GM19397 (cell line): ENCODE data around the gene CKAP2L.
"Not testable (repeated sequence)": the region's sequence is repeated elsewhere in the genome, so short reads cannot be mapped to it uniquely, and the experiment has no call there.

Experiments used
- ATAC-seq: cut with Tn5 transposase; IDR thresholded peaks from one replicate; pipeline ENCODE4 v1.9.1; 2021; ENCODE audit warnings: mild to moderate bottlenecking, moderate library complexity; ENCODE audit not compliant: unreplicated experiment

Gene CKAP2L

DNA sequence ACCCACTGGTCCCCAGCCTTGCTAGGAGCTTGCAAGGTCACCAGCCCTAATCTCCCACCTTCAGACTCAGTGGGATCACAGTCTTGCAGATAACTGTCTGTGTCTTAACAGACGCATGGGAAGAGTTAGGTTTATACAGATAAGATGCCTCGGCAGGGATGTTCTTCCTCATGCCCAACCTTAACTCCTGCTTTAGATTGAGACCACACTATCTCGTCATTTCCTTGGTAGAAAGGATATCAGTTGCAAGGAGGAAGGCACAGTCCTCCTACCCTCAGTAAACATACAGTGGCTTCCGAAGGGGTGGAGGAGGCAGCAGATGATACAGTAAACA lies 36.4 kb downstream of the CKAP2L start:
- no peak for ATAC-seq

DNA sequence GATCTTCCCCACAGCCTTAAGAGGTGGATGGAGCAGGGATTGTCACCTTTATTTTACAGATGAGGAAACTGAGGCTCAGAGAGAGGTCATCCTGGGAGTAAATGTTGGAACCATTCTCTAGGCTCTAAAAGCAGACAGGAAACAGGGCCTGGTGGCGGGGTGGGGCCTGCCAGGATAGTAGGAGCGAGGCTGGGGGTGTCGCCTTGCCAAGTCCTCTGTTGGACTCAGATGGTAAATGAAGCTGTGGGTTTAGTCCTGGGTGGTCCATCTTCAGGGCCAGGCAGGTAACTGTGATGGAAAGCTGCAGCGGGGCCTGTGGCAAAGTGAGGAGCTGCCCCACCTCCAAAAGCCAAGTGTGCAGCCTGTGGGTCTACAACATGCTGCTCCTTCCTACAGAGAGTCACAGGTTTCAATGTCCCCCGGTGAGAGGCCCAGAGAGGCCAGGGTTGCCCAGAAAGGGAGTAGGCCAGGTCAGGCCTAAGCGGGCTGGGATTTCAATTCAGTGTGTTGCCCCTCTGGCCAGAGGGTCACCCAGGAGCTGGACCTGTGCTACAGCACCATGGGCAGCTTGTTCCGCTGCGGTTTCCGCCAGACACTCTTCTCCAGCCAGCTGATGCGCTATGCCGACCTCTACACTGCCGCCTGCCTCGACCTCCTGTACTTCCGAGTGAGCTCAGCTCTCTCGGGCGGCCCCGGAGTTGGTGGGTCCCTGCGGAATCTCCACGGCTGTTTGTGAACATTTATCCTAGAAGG lies 37.0 kb downstream of the CKAP2L start:
- no peak for ATAC-seq

DNA sequence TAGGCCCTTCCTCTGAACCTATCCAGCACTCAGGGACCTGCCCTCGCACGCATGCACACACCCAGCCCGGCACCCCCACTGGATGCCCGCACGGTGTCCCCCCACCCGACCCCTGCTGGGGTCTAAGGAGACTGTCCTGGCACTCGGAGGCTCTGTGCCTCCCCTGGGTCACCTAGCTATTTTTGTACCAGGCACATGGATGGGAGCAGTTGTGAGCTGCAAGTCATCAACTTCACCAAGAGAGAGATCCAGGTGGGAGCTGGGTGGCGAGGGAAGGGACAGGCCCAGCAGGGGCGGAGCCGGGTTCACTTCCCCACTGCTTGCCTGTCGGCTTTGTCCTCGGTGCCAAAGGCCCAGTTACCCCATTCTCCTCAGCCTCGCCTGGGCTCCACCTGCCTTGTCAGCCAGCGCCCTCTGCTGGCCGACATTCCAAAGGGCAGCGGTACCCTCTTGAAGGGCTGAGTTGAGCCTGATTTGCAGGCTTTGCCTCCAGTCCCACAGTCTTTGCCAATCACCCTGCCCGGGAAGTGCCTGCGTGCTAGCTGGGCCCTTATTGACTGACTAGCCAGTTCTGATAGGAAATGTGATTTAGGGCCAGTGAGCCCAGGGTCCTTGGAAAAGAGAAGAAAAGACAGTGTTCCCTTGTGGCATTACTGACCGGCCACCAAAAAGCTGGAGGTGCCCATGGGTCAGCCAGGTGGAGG lies 37.8 kb downstream of the CKAP2L start:
- ATAC-seq = peak; percentile 73

DNA sequence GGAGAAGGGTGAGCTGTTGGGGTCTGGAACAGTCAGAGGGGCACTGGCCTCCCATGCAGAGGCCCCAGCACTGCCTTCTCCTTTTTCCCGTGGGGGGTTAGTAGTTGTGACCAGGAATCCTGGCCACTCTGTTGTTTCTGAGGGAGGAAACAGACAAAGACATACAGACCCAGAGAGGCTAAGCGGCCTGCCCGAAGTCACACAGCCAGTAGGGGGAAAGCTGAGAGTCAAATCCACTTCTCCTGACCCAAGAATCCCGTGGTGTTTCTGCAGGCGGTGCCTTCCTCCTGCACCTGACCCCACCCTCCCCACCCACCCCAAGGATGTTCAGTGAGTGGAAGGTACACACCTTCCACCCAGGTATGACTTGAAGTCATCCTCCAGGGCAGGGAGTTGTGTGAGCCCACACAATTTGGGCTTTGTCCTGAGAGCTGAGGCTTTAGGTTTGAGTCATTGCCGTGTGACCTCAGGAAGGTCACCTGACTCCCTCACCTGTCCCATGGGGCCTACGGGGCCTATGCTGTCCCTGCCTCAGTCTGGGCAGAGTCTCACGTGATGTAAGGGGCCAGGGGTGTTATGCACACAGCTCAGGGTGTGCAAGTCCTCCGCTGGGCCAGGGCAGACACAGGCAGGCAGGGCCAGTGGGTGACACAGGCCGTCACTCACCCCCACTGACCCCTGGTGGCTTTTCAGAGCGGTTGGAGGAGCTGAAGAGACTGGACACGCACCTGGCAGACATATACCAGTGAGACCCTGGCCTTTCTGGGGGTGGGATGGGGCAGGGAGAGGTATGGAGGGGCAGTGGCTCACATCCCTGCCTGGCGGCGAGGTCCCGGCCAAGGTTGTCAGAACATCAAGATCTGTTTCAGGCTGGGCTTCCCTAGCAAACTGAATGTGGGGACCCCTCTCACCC lies 38.6 kb downstream of the CKAP2L start:
- ATAC-seq = no peak

DNA sequence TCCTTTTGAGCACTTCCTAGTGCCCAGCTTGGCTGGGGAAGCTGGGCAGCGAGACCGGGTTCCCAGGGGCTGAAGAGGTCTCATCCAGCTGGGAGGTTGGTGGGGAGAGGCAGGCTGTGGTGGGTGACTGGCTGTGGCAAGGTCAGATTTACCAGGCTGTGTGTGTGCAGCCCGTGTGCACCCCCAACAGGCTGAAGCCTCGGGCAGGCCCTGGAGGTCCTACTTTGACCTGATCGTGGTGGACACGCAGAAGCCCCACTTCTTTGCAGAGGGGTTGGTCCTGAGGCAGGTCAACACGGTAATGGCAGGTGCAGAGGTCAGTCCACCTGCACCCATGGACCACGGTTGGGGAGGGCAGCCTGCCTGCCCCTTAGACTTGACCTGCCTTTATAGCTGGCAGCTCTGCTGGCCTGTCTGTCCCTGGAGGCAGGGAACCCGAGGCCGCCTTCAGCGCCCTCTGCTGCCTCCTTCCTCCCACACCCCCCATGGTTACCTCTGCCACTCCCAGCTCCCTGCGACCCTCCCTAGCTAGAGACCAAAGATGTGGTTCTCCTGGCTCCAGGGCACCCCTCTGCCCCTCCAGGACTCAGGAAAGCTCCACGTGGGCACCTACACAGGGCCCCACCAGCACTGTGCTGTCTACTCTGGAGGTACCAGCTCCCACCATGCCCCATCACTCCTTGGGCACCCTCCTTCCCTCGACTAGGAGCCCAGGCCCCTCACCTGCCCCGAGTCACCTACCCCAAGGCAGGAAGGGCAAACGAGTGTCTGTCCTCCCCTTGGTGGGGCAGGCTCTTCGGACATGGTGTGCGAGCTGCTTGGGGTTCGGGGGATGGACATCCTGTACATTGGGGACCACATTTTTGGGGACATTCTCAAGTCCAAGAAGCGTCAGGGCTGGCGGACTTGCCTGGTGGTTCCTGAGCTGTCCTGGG lies 39.6 kb downstream of the CKAP2L start:
- no peak for ATAC-seq

DNA sequence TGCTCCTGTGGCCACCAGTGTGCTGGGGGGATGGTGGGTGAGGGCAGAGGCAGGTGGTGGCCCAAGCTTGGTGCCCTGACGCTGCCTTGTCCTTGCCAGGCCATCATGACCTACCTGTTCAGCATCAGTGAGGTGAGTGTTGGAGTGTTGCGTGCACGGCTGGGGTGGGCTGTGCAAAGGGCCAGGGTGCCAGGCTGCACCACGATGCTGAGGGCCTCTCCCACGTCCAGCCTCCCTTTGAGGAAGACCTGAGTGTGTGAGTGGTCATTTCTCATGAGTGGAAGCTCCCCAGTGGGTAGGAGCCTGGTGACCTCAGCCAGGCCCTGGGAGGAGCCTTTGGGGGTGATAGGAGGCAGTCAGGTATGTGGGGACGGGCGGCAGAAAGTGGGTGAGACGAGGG lies 40.4 kb downstream of the CKAP2L start:
- ATAC-seq = no peak

DNA sequence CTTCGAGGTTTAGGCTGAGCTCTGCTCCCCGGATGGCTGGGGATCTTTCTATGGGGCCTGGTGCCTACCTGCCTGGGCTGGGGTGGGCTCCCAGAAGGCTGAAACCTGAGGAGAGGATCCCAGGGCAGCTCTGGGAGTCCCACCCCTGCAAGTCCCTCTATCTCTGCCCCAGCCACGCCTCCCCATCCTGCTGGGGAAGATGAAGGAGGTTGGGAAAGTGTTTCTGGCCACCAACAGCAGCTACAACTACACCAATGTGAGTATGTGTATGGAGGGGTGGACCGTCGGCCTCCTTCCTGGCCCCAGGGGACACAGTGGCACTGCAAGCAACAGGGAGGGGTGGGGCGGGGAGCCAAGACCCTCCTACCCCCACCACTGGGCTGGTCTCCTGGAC lies 40.9 kb downstream of the CKAP2L start:
- no peak for ATAC-seq

DNA sequence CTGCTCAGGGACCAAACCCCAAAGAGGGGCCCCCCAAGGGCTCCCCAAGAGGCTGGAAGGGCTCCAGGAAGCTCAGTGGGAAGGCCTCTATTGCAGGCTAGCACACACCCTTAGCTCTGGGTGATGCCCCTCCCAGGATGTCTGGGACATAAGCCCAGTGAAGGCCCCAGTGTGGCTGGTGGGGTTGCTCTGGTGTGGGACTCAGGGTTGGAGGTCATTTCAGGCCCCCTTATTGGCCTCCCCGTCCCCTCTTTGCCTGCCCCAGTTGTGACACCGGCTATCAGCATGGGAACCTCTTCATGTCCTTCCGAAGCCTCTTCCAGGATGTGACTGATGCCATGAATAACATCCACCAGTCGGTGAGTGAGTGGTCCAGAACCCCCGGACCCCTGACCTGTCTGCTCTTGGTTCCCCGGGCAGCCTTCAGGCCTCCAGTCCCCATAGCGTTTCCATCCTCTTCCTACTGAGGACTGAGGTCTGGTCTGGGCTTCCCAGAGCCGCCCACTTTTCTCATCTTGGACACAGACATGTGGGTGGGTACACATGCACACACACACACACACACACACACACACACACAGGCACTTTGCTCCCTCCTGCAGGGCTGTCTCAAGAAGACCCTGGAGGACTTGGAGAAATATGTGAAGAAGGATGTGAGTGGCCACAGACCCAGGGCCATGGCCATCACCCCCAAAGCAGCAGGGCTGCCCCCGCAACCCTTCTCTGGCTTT lies 41.4 kb downstream of the CKAP2L start:
- ATAC-seq = no peak

DNA sequence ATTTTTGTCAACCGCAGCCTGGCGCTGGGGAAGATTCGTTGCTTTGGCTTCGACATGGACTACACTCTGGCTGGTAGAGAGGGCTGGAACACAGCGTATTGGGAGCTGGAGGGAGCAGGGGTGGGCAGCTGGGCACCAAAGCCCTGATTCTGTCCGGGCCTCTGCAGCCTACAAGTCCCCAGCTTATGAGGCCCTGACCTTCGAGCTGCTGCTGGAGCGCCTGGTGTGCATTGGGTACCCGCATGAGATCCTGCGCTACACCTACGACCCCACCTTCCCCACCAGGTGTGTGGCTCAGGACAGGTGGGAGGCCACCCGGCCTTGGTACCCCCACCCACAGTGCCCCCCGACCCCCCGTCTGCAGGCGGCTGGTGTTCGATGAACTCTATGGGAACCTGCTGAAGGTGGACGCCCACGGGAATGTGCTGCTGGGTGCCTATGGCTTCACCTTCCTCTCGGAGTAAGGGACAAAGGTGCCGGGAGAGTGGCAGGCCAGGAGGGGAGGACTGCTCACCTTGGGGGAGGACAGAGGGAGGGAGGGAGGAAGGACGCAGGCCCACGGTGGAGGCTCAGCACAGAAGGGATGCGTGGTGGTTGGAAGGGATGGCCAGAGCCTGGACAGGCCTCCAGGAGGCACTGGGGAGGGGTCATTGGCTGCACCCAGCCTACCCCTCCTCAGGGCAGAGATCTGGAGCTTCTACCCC lies 42.4 kb downstream of the CKAP2L start:
- no peak for ATAC-seq

DNA sequence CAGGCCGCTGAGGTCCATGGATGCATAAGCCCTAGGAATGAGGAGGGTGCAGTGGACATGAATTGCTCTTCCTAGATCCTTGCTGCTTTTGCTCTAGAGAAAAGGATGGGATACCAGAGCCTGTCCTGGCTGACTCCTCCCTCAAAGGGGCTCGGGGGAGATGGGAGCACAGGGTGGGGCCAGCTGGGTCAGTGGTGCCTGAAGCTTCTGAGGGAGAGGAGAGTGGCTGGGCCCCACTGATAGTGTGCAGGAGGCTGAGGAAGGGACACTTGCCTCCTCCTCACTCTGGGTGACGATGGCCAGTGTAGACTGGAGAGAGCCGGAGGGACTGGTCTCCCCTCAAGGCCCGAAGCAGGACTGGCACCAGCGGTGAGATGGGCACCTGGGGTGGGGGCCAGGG lies 43.6 kb downstream of the CKAP2L start, which contains the start of gene NT5DC4:
TSS of gene NT5DC4 (plus strand) at position 236 of the 400 bp plus-strand sequence. CDS start at position 296, 60 bp downstream.
- no peak for ATAC-seq

DNA sequence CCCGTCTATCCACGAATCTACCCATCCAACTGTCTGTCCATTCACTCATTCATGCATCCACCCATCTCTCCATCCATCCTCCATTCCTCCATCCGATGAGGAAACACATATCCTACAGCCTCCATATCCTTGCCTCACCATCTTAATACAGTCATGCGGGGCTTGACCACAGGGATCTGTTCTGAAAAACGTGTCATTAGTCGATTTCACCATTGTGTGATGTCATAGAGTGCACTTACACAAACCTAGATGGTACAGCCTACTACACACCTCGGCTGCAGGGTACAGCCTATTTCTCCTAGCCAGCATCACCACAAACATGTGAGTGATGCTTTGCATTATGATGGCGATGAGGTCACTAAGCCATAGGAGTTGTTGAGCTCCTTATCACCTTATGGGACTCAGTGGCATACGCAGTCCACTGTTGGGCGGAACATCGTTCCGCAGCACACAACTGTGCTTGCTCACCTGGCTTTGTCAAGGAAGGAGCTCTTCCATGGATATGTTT lies 45.5 kb downstream of the CKAP2L start:
- no peak for ATAC-seq

DNA sequence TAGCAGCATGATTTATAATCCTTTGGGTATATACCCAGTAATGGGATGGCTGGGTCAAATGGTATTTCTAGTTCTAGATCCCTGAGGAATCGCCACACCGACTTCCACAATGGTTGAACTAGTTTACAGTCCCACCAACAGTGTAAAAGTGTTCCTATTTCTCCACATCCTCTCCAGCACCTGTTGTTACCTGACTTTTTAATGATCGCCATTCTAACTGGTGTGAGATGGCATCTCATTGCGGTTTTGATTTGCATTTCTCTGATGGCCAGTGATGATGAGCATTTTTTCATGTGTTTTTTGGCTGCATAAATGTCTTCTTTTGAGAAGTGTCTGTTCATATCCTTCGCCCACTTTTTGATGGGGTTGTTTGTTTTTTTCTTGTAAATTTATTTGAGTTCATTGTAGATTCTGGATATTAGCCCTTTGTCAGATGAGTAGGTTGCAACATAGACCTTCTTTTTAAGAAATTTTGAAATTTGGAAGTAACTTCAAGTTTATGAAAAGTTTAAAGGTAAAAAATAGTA lies 47.5 kb downstream of the CKAP2L start:
- ATAC-seq = not testable (repeated sequence)

DNA sequence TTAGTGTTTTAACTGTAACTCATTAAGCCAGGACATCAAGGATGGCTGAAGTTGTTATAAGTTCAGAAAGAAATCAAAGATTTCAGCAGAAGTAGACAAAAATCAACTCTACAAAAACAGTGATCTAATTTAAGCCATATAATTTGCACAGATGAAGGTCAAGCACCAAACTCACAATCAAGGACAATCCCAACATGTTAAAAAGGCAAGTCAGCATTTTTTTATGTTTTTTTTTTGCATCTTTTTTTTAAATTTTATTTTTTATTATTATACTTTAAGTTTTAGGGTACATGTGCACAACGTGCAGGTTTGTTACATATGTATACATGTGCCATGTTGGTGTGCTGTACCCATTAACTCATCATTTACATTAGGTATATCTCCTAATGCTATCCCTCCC lies 48.3 kb downstream of the CKAP2L start:
- not testable (repeated sequence) for ATAC-seq

DNA sequence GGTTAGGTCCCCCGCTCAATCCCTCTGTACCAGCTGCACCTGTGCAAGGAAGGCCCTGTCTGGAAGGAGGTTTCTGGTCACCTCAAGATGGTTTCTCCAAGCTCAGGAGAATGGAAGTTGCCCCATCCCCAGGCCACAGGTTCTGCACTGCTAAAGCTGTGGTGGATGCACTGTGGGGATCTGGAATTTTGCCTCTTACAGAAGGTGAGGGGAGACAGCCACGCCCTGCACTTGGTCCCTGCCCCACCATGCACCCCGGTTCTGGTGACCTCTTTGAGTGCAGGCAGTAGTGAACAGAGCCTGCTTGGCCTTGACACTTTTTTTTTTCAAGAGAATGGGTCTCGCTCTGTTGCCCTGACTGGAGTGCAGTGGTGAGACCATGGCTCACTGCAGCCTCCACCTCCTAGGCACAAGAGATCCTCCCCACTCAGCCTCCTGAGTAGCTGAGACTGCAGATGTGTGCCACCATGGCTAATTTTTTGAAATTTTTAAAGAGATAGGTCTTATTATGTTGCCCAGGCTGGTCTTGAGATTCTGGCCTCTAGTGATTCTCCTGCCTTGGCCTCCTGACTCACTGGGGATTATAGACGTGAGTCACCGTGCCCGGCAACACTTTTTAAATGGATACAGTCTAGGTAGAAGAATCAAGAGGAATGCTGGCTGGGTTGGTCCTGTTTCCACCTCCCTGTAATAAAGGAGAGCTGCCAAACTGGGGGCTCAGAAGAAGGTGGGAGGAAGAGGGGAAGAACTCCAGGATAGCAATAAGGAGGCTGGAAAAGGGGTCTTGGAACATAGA lies 49.4 kb downstream of the CKAP2L start:
- ATAC-seq = no peak

DNA sequence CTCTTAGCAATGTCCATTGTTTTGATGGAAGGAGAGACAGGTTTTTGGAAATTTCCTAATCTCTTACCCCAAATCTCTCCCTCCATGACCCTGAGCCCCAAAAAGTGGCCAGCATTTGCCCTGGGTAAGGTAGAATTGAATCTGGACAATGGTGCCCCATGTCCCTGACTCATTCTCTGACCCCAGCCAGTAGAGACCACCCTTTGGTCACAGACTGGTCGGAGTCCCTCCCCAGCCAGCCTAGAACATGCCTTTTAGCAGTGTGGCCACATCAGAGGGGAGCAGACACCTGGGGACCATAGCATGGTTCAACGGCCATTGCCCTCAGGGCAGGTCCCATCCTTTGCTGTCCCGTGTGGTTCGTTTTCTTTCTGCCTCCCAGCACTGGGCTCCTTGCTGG lies 50.1 kb downstream of the CKAP2L start:
- ATAC-seq = no peak

DNA sequence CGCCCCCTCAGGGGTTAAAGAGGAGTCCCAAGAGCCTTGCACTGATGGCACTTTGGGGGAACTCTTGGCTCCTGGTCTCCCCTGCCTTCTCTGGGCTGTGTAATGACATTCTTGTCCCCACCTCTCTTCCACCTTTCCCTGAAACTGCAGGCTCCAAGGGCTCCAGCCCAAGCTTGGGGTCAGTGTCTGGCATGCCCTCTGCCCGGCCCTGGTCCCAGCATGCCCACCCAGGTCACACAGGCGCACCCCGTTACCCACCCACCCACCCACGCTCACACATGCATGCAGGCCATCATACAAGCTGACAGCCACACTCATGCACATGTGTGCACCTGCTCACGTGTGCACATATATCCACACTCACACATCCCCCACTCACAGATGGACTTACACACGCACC lies 50.5 kb downstream of the CKAP2L start:
- no peak for ATAC-seq

DNA sequence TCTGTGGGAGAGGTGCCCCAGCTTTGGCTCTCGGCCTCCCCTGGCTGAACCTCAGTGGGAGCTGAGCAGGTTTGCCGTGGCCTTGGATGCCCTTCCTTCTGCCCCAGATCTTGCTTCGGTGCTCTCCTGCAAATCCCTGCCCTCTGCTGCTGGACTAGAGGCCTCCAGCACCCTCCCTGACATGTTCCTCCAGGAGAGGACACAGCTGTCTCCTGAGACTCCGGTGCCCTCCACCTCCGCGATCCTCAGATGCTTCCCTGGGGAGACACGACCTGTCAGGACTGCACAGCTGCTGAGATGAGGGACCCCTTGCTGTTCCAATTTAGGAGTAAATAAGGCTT lies 50.9 kb downstream of the CKAP2L start:
- no peak for ATAC-seq
